HL-60 (cell line): ENCODE measurements around the gene RHOU.
A peak's percentile ranks its signal among the peaks of the same experiment; 100 is the strongest.

ENCODE experiments used
- DNase-seq, 2 experiments: peaks; one replicate each; pipeline ENCODE4 v3.0.0-alpha.2; 2010 to 2020; ENCODE audit warnings: low read depth in 1 of 2, low spot score in 1 of 2
- H3K27ac ChIP-seq: fragments of 250-450 bp; sonication (Bioruptor Pico); replicated peaks from 2 replicates; pipeline ENCODE4 v1.5.1; 2020; ENCODE audit warnings: mild to moderate bottlenecking, moderate library complexity
- H3K27me3 ChIP-seq: fragments of 250-450 bp; sonication (Bioruptor Pico); 2 replicates; pipeline ENCODE4 v1.5.1; 2021; ENCODE audit warnings: mild to moderate bottlenecking, moderate library complexity; ENCODE audit not compliant: insufficient read depth, poor library complexity, severe bottlenecking
- H3K4me3 ChIP-seq: replicated peaks from 2 replicates; pipeline ENCODE4 v1.5.1; 2011; ENCODE audit warnings: mild to moderate bottlenecking, control low read depth, low read length; ENCODE audit not compliant: insufficient read depth
- GABPA ChIP-seq: IDR thresholded peaks from 2 replicates; pipeline ENCODE4 v1.6.1; 2012; ENCODE audit warnings: low read depth
- POLR2AphosphoS5 ChIP-seq: IDR thresholded peaks from 2 replicates; pipeline ENCODE4 v1.6.1; 2012; ENCODE audit warnings: low read depth
- REST ChIP-seq: IDR thresholded peaks from 2 replicates; pipeline ENCODE4 v1.6.1; 2012; ENCODE audit warnings: low read depth; ENCODE audit not compliant: insufficient replicate concordance
- SPI1 ChIP-seq: IDR thresholded peaks from 2 replicates; pipeline ENCODE4 v1.6.1; 2012; ENCODE audit warnings: low read depth, mild to moderate bottlenecking, borderline replicate concordance
- TF ChIP-seq, protein P1 (sequence below): IDR thresholded peaks from one replicate; pipeline ENCODE4 v1.5.1; 2011; ENCODE audit warnings: low read length, control low read depth, inconsistent platforms; ENCODE audit not compliant: insufficient read depth

RHOU gene

DNA sequence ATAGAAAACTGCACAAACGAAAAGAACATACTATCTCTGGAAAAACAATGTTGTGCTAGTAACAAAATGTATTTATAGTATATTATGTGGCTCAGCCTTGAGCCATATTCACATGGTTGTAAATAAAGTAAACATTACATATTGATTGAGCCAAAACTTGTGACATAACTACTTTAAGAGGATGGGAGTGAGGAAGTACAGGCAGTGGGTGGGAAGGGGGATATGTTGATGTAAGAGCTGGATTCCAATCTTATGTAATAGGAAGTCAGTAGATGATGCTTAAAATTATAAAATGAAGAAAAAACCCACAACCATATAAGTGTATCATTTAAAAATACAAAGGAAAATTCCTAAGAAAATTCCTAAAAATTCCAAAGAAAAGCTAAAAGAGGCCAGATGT lies 42.7 kb downstream of the RHOU start:
- no peak for TF ChIP-seq GABPA
- no peak for TF ChIP-seq SPI1
- TF ChIP-seq REST, result no peak
- TF ChIP-seq, protein P1, sequence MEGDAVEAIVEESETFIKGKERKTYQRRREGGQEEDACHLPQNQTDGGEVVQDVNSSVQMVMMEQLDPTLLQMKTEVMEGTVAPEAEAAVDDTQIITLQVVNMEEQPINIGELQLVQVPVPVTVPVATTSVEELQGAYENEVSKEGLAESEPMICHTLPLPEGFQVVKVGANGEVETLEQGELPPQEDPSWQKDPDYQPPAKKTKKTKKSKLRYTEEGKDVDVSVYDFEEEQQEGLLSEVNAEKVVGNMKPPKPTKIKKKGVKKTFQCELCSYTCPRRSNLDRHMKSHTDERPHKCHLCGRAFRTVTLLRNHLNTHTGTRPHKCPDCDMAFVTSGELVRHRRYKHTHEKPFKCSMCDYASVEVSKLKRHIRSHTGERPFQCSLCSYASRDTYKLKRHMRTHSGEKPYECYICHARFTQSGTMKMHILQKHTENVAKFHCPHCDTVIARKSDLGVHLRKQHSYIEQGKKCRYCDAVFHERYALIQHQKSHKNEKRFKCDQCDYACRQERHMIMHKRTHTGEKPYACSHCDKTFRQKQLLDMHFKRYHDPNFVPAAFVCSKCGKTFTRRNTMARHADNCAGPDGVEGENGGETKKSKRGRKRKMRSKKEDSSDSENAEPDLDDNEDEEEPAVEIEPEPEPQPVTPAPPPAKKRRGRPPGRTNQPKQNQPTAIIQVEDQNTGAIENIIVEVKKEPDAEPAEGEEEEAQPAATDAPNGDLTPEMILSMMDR, result no peak
- no peak for TF ChIP-seq POLR2AphosphoS5
- no peak overlapping the region for H3K4me3 ChIP-seq
- H3K27me3 ChIP-seq, result no peaks in the 10 kb centered on the region

GRCh38 chr1:228778466-228778865 lies 43.2 kb downstream of the RHOU start:
- H3K27me3 ChIP-seq, result no peaks in the 10 kb centered on the region
- no peak overlapping the region for H3K4me3 ChIP-seq
- TF ChIP-seq GABPA (no peak), REST (no peak), POLR2AphosphoS5 (no peak), SPI1 (no peak)
- TF ChIP-seq, protein P1, result no peak
- DNase-seq, result no peak
- peak overlapping the region; percentile 51 for H3K27ac ChIP-seq

More for the DNA sequence above, 42.7 kb downstream of the RHOU start:
- DNase-seq, result no peak
- H3K27ac ChIP-seq, result peak overlapping the region; percentile 51

DNA sequence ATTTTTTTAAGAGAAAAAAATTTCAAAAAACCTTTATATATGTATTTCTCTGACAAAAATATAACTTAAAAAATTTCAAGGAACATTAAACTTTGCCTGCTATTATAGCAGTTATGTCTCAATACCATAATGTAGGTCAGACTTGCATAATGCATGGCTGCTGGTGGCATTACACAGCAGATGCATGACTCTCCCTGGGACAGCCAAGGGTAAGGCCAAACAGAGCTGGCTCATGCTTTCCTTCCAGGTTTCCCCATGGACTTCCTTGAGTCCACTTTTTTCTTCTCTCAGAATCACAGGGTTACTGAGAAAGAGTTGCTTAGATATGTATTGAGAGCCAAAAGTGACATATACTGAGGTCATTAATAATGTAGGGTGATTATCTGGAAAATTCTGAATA lies 43.7 kb downstream of the RHOU start:
- DNase-seq, result peak; percentile 60 to 67
- H3K4me3 ChIP-seq, result no peak overlapping the region
- no peaks in the 10 kb centered on the region for H3K27me3 ChIP-seq
- H3K27ac ChIP-seq, result peak overlapping the region; percentile 51
- TF ChIP-seq, protein P1, result no peak
- TF ChIP-seq GABPA (no peak), POLR2AphosphoS5 (no peak), SPI1 (no peak), REST (no peak)
